Measurements from ENCODE around the gene EXTL1.

DNA sequence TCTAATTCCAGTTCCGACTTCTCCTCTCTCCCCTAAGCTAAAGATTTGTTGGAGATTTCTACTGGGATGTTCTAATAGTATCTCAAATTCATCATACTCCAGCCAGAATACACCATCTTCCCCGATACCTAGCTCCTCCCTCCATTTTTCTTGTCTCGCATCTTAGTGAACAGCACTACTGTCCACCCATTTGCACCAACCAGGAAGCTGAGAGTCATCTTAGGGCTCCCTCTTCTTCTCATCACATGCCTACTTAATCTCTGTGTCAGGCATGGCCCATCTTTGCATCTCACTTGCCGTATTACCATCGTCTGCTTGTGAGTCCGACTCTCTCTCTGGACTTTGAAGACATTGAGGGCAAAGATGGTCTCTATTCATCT is 49.4 kb downstream of the EXTL1 start:
- TF ChIP-seq POLR2A (IDR thresholded peaks at IDR 0.05), result no peak
- TF ChIP-seq, protein P1, sequence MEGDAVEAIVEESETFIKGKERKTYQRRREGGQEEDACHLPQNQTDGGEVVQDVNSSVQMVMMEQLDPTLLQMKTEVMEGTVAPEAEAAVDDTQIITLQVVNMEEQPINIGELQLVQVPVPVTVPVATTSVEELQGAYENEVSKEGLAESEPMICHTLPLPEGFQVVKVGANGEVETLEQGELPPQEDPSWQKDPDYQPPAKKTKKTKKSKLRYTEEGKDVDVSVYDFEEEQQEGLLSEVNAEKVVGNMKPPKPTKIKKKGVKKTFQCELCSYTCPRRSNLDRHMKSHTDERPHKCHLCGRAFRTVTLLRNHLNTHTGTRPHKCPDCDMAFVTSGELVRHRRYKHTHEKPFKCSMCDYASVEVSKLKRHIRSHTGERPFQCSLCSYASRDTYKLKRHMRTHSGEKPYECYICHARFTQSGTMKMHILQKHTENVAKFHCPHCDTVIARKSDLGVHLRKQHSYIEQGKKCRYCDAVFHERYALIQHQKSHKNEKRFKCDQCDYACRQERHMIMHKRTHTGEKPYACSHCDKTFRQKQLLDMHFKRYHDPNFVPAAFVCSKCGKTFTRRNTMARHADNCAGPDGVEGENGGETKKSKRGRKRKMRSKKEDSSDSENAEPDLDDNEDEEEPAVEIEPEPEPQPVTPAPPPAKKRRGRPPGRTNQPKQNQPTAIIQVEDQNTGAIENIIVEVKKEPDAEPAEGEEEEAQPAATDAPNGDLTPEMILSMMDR (IDR thresholded peaks at IDR 0.05), result no peak
